ENCODE data around the gene UBXN2A. TPM values are rescaled to one million over a fixed set of nuclear protein-coding genes. Genes with fewer than 3 reads are reported as not detected.

UBXN2A gene
- total and polyA plus RNA-seq, 7 donors = 12.0 to 33.9 (median 20.7) TPM

DNA sequence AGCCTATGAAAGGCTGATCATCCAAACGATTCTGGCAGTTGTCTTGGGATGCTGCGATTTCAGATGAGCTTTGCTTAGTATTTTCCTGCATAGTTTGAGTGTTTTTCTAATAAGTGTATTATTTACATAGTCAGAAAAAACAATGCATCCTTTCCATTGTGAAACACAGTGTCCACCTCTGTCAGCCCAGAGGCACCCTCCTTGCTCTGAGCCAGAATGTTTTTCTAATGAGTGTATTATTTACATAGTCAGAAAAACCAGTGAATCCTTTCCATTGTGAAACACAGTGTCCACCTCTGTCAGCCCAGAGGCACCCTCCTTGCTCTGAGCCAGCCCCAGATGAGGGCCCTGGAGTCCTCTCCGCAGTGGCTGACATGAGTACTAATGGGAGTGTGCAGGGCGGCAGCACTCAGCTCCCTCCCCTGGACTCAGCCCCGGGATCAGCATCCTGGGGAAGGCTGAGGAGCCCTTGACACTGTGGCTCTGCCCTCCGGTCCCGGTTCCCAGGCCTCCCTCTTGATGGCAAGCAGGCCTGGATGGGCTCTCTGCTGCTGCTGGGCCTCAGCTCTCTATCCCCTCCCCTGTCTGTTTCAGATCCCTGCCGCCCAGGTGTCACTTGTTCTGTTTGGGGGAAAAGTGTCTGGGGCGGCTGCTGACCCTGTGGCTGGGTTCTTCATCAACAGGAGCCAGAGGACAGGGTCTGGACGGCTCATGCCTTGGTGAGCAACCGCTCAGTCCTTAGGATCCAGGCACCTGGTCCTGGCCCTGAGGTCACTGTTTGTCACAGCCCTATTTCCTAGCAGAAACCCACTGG lies 75.5 kb downstream of the UBXN2A start:
- no peak for DNase-seq
- no peak for ATAC-seq

DNA sequence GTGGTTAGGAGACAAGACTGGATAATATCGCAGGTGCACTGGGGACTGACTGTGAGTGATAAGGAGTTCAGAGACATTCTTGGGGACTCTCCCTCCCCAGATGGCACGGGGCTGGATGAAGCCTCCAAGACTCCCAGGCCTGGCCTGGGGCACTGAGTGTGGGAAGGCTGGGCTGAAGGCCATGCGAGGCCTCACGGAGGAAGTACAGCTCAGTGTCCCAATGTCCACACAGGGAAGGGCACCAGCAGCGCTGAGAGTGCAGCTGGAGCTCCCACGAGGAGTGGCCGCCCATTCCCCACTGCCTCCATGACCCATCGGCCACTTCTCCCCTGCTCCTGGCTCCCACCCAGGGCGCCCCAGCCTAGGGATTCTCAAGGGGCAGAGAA lies 76.1 kb downstream of the UBXN2A start:
- Histone ChIP-seq H3K4me3 (no peak overlapping the region), H3K27me3 (ENCODE audit: insufficient read depth in 3 of 3, low read length in 2 of 3) (peaks cover 0 to 2% (median 0%) of the 10 kb centered on the region in 3 donors), H3K27ac (no peak overlapping the region), H3K4me1 (no peaks in the 10 kb centered on the region), H3K9me3 (no peaks in the 10 kb centered on the region), H3K36me3 (ENCODE audit: insufficient read depth in 1 of 2, low read depth in 1 of 2) (no peaks in the 10 kb centered on the region)
- 75 to 86% (median 80%) methylated on average over 5 to 9 of the region's 9 CpGs for WGBS, 3 donors
- intact Hi-C loops (cut with DNase I) = no loop called here
- DNase-seq (no peak), ATAC-seq (peak in 1 of 4 donors; percentile 13)
- TF ChIP-seq, protein P1, sequence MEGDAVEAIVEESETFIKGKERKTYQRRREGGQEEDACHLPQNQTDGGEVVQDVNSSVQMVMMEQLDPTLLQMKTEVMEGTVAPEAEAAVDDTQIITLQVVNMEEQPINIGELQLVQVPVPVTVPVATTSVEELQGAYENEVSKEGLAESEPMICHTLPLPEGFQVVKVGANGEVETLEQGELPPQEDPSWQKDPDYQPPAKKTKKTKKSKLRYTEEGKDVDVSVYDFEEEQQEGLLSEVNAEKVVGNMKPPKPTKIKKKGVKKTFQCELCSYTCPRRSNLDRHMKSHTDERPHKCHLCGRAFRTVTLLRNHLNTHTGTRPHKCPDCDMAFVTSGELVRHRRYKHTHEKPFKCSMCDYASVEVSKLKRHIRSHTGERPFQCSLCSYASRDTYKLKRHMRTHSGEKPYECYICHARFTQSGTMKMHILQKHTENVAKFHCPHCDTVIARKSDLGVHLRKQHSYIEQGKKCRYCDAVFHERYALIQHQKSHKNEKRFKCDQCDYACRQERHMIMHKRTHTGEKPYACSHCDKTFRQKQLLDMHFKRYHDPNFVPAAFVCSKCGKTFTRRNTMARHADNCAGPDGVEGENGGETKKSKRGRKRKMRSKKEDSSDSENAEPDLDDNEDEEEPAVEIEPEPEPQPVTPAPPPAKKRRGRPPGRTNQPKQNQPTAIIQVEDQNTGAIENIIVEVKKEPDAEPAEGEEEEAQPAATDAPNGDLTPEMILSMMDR (IDR thresholded peaks at IDR 0.05) = no peak

More for the DNA sequence above, 75.5 kb downstream of the UBXN2A start:
- Histone ChIP-seq H3K27ac (no peak overlapping the region), H3K27me3 (ENCODE audit: insufficient read depth in 3 of 3, low read length in 2 of 3) (peaks cover 0 to 5% (median 4%) of the 10 kb centered on the region in 3 donors), H3K4me1 (no peaks in the 10 kb centered on the region), H3K9me3 (no peaks in the 10 kb centered on the region), H3K4me3 (no peak overlapping the region), H3K36me3 (ENCODE audit: insufficient read depth in 1 of 2, low read depth in 1 of 2) (no peaks in the 10 kb centered on the region)
- TF ChIP-seq, protein P1 (IDR thresholded peaks at IDR 0.05) = no peak
- intact Hi-C loops (cut with DNase I) = no loop called here
- WGBS, 3 donors = 65 to 74% (median 70%) methylated on average over 9 to 11 of the region's 11 CpGs

DNA sequence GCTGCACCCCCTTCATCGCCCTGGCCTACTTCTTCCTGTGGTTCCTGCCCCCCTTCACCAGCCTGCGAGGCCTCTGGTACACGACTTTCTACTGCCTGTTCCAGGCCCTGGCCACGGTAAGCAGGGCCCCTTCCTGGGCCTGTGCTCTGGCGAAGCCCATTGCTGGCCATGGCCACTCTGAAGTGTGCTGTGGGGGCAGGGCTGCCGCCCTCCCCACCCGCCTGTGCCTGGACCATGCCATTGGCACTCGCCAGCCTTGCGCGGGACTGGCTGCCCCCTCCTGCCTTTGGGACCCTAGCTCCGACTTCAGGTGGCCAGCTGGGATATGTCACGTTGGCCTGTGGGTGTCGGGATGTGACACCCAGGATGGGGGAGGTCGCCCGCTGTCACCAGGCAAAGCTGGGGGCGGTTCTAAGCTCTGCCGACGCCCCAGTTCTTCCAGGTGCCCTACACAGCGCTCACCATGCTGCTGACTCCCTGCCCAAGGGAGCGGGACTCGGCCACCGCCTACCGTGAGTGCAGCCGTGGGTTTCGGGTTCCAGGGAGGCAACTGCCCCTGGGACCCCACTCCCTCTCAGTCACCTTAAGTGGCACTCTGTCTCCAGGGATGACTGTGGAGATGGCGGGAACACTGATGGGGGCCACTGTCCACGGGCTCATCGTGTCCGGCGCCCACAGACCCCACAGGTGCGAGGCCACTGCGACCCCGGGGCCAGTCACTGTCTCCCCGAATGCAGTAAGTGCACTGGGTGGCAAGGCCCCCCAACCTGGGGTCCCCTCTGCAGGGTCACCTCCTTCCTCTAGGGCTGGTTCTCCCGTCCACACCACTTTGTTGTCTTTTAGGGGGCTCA lies 76.8 kb downstream of the UBXN2A start:
- intact Hi-C loops (cut with DNase I) = no loop called here
- Histone ChIP-seq H3K27ac (no peak overlapping the region), H3K27me3 (ENCODE audit: insufficient read depth in 3 of 3, low read length in 2 of 3) (no peaks in the 10 kb centered on the region), H3K4me3 (no peak overlapping the region), H3K4me1 (no peaks in the 10 kb centered on the region), H3K36me3 (ENCODE audit: insufficient read depth in 1 of 2, low read depth in 1 of 2) (no peaks in the 10 kb centered on the region), H3K9me3 (no peaks in the 10 kb centered on the region)
- DNase-seq (no peak), ATAC-seq (no peak)
- 87 to 90% (median 89%) methylated on average over 34 to 35 of the region's 35 CpGs for WGBS, 3 donors
- TF ChIP-seq, protein P1 (IDR thresholded peaks at IDR 0.05) = no peak

DNA sequence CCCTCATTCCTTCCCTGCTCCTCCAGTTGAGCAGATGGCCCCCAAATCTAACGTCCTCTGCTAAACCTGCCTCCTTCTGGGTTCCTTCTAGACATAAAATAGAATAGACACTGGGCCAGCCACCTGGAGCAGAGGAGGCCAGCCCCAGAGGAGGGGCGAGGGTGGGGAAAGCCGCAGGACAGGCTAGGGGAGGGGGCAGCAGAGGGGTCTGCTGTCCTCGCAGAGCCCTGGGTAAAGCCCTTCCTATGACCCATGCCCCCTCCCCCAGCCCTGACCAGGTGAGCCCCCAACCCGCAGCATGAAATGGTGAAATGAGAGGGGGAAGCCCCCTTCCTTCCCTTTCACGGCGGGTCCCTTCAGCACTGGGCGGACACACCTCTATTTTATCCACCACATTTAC lies 77.4 kb downstream of the UBXN2A start:
- H3K27ac ChIP-seq = no peak overlapping the region
- WGBS, 3 donors = 76 to 85% (median 80%) methylated on average over 8 of the region's 8 CpGs
- DNase-seq (no peak), ATAC-seq (no peak)
- H3K36me3 ChIP-seq (ENCODE audit: insufficient read depth in 1 of 2, low read depth in 1 of 2) = peaks cover 0 to 3% of the 10 kb centered on the region in 2 donors
- TF ChIP-seq, protein P1 (IDR thresholded peaks at IDR 0.05) = no peak
- intact Hi-C loops (cut with DNase I) = no loop called here
- H3K4me1 ChIP-seq = no peaks in the 10 kb centered on the region
- no peaks in the 10 kb centered on the region for H3K27me3 ChIP-seq (ENCODE audit: insufficient read depth in 3 of 3, low read length in 2 of 3)
- H3K4me3 ChIP-seq = no peak overlapping the region
- no peaks in the 10 kb centered on the region for H3K9me3 ChIP-seq
